HK-2 (cell line): ENCODE measurements around the gene VSTM5.
"Not testable (repeated sequence)": the region's sequence is repeated elsewhere in the genome, so short reads cannot be mapped to it uniquely, and the experiment has no call there.

Experiments
- DNase-seq: peaks from one replicate; pipeline ENCODE4 v3.0.0-alpha.2; 2018; ENCODE audit not compliant: unreplicated experiment

Gene VSTM5, protein sequence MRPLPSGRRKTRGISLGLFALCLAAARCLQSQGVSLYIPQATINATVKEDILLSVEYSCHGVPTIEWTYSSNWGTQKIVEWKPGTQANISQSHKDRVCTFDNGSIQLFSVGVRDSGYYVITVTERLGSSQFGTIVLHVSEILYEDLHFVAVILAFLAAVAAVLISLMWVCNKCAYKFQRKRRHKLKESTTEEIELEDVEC

DNA sequence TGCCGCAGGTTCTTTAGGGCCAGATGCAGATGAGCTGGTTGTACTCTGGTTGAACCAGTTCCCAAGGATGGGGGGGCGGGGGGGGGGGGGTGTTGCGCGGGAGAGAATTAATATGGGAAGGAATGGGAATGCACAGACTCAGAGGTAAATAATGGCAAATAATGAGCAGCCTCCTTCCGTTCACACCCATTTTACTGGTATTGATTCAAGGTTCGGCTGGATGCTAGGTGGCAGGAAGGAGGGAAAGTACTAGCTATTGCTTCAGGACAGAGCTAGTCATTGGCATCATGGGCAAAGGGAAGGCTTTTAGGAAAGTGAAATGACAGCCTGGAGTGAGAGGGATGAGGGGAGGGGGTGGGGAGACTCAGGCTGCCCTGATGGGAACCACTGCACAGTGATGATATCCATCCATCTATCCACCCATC, at the start of gene VSTM5:
TSS of gene VSTM5 (minus strand) at position 25 of the 425 bp plus-strand sequence. CDS start 116 bp downstream, outside the sequence.
- no peak for DNase-seq

DNA sequence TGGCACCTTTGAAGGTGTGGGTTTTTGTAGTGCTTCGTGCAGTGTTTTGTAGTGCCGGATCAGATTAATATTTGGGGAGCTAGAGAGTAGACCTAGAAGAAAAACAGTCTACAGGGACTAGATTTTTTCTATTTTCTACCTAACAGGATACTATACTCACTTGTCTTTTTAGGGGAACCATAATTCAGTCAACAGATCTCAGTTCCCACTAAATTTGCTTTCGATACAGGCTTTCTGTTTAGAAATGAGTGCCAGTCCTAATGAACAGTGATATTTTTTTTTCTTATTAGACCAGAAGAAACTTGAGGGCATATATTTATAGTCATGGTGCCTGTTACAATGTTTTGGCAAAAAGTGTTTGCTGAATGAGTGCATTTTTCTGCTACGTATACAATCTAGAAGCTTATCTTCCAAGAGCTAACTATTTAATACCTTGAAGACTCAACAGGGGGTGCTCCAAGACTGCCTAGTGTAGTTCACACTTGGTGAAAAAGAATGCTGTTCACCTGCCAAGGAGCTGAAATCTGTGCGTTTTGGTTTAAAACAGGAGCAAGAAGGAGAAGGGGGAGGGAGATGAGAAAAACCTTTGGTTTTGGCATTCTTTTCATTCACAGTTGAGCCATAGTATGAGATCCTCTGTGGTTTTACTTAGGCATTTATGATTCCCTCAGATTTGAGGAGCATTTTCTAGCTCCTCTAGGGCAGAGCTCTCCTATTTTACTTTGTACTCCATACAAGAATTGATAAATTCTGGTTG, 44.9 kb upstream of the VSTM5 start:
- no peak for DNase-seq

DNA sequence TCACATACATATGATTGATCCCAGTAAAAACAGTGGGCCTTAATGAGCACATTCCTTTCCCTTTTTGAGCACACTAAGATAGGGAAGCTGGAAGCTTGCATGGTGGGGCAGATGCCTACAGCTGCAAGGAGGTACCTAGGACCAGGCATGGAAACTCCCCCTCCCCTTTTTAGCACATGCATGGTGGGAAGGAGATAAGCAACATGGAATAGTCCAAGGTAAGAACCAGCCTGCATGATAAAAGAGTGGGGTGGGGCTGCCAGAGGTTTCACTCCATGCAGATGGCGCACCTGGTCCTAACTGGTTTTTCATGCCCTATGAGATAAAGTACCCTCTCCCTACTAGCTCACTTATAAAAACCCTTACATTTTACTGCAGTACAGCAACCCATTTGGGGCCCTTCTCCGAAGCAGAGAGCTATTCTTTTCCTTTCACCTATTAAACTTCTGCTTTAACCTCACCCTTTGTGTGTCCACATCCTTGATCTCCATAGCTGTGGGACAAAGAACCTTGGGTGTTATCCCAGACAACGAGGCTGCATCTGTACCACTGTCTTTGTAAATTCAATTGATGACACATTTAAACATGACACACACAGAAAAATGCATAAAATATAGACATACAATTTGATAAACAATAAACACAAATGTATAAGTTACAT, 40.1 kb upstream of the VSTM5 start:
- DNase-seq = no peak

DNA sequence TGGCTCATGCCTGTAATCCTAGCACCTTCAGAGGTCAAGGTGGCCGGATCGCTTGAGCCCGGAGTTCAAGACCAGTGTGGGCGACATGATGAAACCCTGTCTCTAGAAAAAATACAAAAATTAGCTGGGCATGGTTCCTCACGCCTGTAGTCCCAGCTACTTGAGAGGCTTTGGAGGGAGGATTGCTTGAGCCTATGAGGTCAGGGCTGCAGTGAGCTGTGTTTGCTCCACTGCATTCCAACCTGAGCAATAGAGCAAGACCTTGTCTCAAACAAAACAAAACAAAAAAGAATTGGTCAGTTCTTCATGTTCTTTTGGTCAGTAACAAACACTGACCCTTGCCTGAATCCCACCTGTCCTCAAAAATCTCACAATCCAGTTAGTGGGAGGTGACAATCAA, 36.7 kb upstream of the VSTM5 start:
- no peak for DNase-seq

DNA sequence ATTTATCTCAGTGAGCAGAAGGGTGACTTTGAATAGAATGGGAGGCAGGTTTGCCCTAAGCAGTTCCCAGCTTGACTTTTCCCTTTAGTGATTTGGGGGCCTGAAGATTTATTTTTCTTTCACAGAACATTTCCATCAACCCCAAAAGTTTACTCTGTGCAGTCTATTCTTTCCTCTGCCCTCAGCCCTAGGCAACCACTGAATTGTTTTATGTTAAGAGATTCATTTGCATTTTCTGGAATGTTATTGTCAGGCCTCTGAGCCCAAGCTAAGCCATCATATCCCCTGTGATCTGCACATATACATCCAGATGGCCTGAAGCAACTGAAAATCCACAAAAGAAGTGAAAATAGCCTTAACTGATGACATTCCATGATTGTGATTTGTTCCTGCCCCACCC, 28.7 kb upstream of the VSTM5 start:
- DNase-seq = not testable (repeated sequence)

DNA sequence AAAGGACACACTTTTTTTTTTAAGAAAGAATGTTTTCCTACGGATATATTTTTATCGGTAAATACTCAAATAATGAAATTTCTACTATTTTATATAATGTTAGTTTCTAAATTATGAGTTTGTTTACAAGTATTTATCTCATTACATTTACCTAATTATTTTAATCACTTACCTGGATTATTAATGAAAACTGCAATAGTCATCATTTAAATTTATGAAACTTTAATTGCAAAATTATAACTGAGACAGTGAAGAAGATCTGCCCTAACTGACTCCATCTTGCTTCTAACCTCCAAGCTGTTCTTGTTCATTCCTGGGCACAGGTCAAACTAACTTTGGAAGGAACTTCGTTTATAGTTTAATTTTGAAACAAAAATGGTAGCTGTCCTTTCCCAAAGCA, 25.2 kb upstream of the VSTM5 start:
- DNase-seq = no peak

DNA sequence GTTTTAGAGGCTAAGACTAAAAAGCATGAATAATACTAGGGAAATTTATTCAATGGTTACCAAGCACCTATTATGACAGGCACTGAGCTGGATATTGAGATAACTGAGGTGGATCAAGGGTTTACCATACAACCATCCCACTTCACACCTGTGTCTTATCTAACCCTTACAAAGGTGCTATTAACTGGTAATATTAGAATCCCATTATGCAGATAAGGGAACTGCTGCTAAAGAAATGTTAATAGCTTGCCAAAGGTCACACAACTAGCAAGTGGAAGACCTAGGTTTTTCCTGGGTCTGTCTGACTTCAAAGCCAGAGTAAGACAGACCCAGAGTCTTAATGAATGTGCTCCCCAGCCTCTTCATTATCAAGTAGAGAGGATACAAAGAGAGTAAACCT, 21.1 kb upstream of the VSTM5 start:
- DNase-seq = no peak

DNA sequence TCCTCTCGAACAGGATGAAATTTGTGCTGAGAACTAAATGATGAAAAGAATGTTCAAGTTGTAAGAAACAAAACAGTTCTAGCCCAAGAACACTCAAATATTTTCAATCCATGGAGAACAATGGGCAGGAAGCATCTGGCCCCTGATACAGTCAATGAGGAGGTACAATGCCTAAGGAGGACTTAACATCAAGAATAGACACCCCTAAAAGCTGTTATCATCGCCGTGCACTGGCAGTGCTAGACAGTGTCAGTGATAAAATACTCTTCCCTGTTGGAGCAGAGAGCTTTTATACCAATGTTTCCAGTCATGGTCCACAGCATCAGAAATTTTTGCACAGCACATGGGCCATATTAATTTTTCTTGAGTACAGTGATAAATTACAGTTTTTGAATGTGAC, 20.2 kb upstream of the VSTM5 start:
- no peak for DNase-seq

DNA sequence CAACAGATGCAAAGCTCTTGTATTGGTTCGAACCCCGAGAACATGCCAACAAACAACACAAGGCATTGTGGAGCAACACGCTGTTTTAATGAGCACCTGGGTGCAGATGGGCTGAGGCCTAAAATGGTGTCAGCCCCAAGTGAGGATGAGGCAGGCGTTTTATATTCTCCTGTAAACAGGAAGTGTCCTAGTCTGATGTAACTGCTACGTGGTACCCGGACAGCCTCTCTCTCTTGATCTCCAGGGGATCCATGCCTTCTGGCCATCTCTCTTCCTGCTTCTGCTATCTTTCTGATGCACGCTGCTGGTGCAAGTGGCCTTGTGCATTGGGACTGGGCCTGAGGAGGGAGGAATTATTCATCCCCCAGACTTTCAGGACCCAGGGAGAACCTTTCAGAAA, 19.4 kb upstream of the VSTM5 start:
- no peak for DNase-seq

DNA sequence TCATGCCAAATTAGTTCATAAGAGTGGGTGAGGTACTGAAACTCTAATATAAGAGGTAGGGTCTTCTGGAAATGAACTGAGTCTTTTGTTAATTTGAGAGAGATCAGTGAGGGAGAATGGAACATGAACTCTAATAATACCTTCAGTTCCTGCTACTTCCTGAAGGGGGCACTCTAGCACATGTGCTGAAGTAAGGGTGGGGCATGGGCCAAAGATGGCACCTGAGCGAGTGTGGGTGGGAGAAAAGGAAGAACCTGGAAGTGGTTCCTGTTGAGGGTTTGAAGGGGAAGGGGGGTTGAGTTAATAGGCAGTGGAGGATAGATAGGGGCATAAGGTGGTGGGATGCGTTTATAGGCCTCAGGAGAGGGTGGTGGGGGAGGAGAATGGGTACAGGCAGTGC, 18.0 kb upstream of the VSTM5 start:
- not testable (repeated sequence) for DNase-seq

DNA sequence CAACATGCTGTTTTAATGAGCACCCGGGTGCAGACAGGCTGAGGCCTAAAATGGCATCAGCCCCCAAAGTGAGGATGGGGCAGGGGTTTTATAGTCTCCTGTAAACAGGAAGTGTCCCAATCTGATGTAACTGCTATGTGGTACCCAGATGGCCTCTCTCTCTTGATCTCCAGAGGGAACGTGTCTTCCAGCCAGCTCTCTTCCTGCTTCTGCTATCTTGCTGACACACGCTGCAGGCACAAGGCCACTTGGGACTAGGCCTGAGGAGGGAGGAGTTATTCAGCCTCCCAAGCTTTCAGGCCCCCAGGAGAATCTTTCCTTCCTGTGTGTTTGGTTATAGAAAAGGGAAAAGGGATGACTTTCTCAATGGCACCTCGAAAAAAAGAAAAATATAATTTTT, 11.4 kb upstream of the VSTM5 start:
- DNase-seq = no peak

DNA sequence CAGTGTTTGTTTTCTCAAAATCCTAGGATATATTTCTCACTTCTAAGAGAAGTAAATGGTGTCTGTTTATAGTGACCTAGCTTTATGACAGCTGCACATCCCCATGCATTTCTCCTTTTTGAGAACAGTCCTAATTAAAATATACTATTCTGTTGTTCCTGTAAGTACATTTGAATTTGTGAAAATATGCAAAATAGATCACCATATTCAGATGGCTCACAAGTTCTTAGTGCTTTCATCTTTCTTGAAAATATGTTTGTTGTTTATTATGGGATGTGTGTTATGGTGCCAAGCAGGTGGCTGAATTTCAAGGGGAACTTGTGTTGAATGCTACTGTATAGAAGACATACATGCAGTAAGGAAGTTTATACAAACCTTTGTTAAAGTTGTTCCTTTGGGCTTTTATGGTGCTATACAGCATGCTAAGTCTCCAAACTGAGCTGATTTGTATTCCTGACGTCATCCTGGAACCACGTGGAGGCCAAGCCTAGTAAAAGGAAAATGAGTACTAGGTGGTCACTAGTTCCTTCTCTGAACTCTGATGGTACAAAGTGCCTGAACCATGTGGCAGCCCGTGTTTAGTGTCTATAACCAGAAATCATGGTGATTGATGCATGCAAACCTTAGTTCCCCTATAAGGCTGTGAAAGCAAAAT, 7.8 kb upstream of the VSTM5 start:
- no peak for DNase-seq

DNA sequence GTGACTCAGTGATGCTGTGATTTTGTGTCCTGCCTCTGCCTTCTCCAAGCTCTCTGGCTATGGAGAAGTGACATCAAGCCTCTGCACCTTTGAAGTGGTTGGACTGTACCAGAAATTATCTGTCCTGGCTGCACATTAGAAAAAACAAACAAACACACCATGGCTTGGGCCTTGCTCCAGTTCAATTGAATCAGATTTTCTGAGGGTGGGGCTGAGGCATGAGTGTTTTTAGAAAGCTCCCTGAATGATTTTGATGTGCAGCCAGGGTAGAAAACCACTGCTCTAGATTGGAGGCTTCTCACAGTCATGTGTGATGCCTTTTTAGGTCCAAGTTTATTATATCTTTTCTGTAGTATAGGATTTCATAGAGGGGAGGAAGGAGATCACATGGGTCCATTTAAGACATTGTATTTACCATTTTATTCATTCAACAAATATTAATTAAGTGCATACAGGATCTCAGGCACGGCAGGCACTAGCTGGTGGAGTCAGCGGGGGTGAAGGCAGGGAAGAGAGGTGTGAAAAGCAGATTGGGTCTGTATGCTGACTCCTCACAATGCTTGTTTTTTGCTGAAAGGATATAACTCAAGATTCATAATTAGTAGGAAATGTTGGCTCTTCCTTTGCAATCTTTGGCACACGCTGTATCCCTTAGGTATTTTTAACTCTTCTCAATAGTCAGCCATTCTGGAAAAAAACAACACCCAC, 7.1 kb upstream of the VSTM5 start:
- DNase-seq = no peak

DNA sequence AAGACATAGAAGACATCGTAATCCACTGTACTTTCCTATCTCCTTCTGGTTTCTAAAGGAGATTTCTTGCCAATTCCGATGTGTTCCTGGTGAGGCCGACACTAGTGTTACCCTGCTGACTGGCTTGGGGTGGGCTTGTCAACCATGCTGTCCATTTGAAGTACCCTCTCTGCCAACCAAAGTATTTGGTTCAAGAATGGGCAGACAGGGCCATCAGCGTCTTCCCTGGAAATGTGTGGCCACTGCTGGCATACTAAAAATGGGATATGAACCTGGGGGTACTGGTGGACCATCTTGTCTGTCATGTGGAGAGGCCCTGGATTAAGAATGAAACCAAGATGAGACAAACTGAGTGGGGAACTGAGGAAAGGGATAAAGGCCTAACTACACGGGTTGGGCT, 1.8 kb upstream of the VSTM5 start:
- DNase-seq = no peak

DNA sequence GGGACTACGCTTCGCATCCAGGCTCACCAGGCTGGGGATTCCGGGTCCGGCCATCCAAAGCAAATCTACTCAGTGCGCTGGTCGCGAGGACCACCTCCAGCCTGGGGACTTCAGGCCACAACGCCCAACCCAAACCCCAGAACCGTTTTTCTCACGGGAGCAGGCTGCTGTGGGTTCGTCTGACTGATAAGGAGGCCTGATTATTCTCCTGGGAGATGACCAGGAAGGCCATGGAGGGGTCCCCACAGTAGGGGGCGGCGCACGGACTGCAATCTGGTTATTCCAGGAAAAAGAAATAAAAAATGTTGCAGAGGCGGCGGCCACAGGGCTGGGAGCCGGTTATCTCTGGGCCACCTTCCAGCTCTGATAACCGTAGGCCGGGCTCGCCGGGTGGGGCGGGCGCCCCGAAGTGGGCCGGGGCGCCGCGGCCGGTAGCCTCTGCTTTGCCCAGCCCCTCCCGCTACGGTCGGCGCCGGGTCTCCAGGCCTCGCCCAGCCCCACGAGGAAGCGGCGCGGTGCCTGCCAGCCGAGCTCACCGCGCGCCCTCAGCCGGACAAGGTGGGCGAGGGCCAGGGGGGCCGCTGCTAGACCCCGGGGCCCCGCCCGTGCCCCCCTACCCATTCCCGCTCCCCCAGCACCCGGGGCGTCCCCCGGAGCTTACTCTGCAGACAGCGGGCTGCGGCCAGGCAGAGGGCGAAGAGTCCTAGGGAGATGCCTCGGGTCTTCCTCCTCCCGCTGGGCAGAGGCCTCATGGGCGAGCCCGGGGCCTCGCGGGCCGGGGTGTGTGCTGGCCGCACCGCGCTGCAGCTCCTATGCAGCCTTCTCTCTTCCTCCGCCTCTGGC, 446 bp downstream of the VSTM5 start:
- DNase-seq = no peak

DNA sequence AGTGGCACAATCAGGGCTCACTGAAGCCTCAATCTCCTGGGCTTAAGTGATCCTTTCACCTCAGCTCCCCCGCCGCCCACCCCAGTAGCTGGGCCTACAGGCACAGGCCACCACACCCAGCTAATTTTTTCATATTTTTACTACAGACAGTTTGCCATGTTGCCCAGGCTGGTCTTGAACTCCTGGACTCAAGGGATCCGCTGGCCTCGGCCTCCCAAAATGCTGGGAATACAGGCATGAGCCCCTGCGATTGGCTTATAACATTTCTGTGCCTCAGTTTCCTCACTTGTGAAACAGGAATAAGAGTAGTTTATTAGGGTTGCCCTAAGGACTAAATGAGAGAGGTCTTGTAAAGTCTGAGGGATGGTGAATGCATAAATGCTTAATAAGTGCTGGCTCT, 1.2 kb downstream of the VSTM5 start:
- no peak for DNase-seq

DNA sequence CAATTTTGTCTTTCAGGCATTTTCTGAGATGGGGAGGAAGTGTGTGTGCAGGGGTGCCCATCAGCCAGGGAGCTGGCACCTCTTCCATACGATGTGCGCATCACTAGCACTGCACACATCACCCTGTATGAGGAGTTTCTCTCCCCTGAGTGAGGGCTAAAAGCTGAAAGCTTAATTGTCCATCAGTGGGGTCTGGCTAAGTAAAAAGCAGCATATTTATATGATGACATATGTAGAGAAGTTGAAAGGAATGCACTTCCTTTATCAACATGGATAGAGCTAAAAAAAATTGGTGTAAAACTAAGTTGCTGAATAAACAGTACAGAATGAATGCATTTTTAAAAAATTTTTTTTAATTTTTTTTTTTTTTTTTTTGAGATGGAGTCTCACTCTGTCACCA, 4.0 kb downstream of the VSTM5 start:
- DNase-seq = no peak

DNA sequence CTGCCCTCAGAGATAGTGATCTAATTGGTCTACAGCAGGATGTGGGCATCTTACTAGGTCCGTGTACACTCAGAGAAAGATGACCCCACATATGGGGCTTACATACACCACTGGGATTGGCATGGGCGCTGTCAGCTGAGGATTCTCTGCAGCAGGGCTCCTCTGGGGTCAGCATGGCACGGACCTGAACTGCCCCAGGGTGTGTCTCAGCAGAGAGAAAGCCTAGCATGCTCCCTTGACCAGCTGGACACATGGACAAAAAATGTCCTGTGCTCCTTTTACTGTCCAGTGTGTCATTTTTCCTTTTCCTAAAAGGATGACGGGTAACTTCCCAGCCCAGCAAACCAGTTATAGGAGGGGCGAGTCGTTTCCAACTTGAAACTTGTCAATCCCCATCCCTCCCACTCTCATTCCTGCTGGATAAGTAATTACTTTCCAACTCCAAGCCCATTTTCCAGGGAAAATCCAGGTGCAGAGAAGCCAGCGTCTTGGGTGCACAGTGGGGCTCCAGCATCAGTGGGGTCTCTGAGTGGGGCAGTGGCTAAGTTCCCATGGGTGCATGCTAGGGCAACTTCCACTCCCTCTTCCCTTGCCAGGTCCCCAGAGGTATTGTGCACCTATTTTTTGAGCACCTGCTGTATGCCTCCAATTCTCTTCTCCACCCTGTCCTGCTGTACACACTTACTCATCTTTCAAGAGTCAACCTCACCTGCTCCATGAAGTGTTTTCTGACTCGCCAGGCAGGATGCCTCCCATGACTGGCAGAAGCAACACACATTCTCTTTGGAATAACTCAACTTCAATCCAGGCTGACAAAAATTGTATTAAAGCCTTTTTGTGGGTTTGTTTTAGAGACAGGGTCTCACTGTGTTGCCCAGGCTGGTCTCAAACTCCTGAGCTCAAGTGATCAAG, 5.0 kb downstream of the VSTM5 start:
- DNase-seq = no peak

DNA sequence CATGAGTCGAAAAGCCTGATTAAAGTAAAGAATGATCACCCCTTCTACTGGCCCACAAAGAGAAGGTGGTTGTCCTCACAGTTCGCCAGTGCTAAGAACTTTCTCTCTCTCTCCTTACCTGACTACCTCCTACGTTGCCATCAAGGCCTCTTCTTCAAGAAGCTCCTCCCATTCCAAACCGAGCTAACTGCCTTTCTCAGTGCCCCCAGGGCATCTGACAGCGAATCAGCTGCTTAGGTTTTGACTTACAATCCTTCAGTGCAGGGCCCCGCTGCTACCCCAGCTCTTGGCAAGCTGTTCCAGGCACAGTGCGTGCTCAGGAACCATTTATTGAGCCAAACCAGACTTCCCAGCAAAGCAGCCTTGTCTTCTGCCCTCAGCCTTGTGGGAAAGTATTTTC, 5.8 kb downstream of the VSTM5 start:
- no peak for DNase-seq

DNA sequence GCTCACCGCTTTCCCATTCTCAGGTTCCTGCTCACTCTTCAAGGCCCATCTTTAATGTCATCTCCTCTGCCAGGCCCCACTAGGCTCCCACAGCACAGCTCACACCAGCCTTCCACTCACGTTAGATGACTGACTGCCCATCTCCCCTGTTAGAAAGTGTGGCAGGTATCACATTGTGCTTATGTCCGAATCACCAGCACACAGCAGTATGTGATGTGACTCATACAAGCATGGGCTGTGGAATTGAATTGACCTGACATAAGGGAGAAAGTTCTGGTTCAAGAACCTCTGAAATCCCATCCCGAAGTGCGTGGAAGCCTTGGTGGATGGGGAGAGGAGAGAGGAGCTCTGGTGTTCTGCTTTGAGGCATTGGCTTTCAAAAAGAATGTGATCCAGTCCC, 6.5 kb downstream of the VSTM5 start:
- no peak for DNase-seq
